ENCODE measurements around the gene SIVA1.

DNA sequence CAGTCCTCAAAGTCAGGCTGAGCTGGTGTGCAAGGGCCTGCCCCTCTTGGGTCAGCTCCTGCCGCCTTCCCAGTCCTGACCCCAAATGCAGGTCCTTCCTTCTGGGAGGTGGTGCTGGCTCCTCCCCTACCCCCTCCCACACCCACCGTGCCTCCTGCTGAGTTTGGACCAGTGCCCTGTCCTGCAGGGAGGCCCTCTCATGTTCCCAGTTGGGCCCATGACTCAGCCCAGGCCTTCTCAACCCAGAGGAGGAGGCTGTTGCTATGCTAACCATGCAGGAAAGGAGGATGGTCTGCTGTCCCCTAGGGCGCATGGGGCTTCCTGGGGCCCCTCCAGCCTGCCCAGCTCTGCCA lies 52.4 kb downstream of the SIVA1 start:
- TF ChIP-seq CTCF (IDR thresholded peaks at IDR 0.05; ENCODE audit: low read length) (no peak), EZH2phosphoT487 (IDR thresholded peaks at IDR 0.05; ENCODE audit: low read length) (no peak), EZH2 (optimal IDR thresholded peaks at IDR 0.05; ENCODE audit: low read depth, low read length) (no peak)
